ENCODE measurements around the gene ZMPSTE24.
A peak's percentile ranks its signal among the peaks of the same experiment; 100 is the strongest.
"Not testable (repeated sequence)": the region's sequence is repeated elsewhere in the genome, so short reads cannot be mapped to it uniquely, and the experiment has no call there.

Gene ZMPSTE24

DNA sequence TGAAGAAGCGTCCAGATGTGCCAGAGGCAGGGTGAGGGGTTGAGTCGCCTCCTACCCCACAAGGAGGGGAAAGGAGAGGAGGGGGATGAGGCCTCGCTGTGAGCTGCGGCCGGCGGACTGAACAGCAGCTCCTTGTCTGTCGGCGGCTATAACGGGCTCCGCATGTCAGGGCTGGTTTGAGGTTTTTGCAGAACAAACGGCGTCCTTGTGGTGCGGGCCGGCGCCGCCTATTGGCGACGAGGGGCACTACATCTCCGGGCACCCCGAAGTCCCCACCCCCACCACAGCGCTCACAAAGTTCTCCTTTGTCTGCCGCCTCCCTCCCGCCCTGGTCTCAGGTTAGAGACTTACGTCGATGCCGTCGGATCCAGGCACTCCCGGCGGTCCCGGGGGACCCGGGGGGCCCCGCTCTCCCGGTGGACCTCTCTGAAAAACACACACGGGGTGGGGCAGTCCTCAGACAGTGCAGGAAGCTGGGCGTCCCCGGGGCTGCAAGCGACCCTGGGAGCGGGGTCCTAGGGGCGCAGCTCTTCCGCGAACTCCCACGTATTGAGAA lies 57.3 kb downstream of the ZMPSTE24 start:
- no peaks in the 10 kb centered on the region for H3K36me3 Mint-ChIP-seq (ENCODE audit: low read depth)
- H3K4me3 Mint-ChIP-seq: peak overlapping the region; percentile 83
- H3K27me3 Mint-ChIP-seq: peaks cover 21% of the 10 kb centered on the region
- peak overlapping the region; percentile 36 for H3K27ac Mint-ChIP-seq
- no peaks in the 10 kb centered on the region for H3K9me3 Mint-ChIP-seq
- peaks cover 41% of the 10 kb centered on the region for H3K4me1 Mint-ChIP-seq (ENCODE audit: low read depth)

DNA sequence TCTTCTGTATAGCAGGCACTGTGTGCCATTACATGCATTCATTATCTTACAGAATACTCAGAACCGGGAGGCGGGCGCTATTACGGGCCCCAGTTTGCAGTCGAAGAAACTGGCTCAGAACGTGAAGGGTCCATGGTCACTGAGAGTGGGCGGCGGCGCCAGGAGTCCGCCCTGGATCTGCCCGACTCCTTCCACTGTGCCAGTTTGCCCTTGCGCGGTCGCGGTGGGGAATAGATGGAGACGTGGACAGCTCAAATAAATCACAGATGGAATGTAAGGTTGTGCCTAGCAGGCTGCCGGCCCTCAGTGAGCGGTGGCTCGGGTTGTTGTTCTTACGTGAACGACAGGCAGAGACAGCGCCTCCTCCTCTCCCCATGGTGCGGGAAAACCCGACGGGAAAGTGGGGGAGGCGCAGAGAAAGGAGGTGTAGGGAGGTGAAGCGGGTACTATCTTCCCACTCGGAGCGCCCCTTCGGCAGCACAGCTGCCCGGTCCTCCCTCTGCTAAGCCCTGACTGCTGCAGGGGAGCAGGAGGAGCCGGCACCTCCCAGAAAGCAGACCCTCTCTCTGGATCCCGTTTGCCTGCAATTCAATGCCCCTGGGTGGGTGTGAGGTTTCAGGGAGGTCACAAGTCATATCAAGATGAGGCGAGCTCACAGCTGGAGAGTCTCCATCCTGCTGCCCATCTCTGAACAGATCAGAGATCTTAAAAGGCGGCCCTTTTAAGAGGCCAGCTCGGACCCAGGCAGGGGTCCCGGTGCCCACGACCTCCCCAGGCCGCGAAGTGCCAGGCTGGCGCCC lies 58.0 kb downstream of the ZMPSTE24 start:
- H3K4me1 Mint-ChIP-seq (ENCODE audit: low read depth): peaks cover 41% of the 10 kb centered on the region

DNA sequence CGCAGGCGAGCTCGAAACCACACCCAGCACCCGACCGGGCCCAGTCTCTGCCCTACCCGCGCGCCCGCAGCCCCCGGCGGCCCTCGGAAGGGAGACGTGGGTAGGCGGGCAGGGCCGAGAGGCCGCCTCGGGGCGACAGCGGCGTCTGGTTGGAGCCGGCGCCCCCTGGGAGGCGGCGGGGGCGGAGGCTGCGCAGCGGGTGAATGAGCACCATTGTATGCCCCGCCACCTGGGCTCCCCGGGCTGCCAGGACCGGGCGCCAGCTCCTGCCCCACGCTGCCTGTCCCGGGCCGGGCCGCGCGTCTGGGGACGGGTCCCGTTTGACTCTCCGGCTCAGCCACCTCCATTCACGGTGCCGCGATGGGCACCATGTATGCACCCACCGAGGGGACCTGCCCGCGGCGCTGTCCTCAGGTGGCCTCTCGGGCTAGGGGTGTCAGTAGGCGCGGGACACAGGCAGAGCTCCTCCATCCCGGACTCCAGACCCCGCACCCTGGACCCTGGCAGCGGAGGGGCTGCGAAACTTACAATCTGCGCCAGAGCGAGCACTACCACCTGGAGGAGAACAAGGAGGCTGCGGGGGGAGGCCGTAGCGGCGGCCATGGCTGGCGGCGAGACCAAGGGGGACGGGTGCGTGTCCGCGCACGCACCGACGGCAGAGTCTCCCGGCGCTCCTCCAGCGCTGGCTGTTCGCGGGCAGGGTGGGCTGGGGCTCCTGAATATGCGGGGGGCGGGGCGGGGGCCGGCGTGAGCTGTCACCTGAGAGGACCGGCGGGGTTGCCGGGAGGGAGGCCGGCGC lies 58.8 kb downstream of the ZMPSTE24 start, which contains the start of gene COL9A2:
TSS of gene COL9A2 (minus strand) at position 692 of the 799 bp plus-strand sequence. CDS start at position 603, 89 bp downstream.
- Mint-ChIP-seq H3K27ac (peak within 1 kb of the TSS; percentile 23), H3K4me3 (peak within 1 kb of the TSS; percentile 83), H3K36me3 (ENCODE audit: low read depth) (no peaks in the 10 kb centered on the region), H3K9me3 (no peaks in the 10 kb centered on the region), H3K27me3 (peaks cover 21% of the 10 kb centered on the region), H3K4me1 (ENCODE audit: low read depth) (peaks cover 41% of the 10 kb centered on the region)

More for the DNA sequence above, 58.0 kb downstream of the ZMPSTE24 start:
- peaks cover 21% of the 10 kb centered on the region for H3K27me3 Mint-ChIP-seq
- H3K27ac Mint-ChIP-seq: peak overlapping the region; percentile 23
- H3K36me3 Mint-ChIP-seq (ENCODE audit: low read depth): no peaks in the 10 kb centered on the region
- peak overlapping the region; percentile 83 for H3K4me3 Mint-ChIP-seq
- H3K9me3 Mint-ChIP-seq: no peaks in the 10 kb centered on the region

DNA sequence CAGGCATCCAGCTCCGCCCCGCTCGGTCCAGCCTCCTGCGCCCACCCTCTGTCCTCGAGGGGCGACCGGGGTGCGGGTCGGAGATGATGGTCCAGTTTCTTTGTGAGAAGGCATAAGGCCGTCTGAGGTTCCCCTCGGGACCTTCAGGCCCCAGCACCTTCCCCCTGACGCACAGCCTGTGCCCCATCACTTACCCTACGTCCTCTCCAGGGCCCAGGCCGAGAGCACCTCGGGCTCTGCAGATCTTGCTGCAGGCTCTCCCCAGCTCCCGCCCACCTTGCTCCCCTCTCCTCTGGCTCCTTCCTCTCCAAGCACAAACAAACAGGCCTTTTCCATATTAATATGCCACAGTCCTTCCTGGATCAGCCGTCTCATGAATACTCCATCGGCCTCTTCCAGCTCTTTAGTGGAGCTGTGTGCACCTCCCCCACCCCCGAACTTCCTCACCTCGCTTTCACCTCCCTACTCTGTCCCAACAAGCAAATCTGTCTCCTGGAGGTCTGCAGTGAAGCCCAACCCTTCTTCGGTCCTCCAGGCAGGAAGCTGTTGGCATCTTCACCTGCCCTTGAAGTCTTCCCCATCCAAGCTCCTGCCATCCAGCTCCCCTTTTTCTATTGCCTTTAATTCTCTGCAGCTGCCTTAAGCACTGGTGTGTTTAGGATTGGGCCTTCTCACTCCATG lies 59.5 kb downstream of the ZMPSTE24 start:
- H3K27ac Mint-ChIP-seq: no peak overlapping the region
- H3K4me3 Mint-ChIP-seq: peak overlapping the region; percentile 11
- H3K4me1 Mint-ChIP-seq (ENCODE audit: low read depth): peaks cover 39% of the 10 kb centered on the region
- no peaks in the 10 kb centered on the region for H3K9me3 Mint-ChIP-seq
- no peaks in the 10 kb centered on the region for H3K36me3 Mint-ChIP-seq (ENCODE audit: low read depth)
- H3K27me3 Mint-ChIP-seq: peaks cover 21% of the 10 kb centered on the region

DNA sequence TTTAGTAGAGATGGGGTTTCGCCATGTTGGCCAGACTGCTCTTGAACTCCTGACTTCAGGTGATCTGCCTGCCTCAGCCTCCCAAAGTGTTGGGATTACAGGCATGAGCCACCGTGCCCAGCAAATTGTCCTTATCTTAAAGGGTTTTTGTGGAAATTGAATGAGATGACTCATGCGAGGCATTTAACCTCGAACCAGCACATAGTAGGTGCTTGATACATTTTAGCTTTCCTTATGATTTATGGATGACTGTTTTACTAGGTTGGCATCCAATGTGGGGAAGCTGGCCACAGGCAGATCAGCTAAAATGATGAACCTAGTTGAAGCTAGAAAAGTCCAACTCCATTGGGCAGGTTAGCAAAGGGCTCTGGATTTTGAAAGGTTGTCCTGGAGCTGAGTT lies 60.4 kb downstream of the ZMPSTE24 start:
- H3K27ac Mint-ChIP-seq: no peak overlapping the region

DNA sequence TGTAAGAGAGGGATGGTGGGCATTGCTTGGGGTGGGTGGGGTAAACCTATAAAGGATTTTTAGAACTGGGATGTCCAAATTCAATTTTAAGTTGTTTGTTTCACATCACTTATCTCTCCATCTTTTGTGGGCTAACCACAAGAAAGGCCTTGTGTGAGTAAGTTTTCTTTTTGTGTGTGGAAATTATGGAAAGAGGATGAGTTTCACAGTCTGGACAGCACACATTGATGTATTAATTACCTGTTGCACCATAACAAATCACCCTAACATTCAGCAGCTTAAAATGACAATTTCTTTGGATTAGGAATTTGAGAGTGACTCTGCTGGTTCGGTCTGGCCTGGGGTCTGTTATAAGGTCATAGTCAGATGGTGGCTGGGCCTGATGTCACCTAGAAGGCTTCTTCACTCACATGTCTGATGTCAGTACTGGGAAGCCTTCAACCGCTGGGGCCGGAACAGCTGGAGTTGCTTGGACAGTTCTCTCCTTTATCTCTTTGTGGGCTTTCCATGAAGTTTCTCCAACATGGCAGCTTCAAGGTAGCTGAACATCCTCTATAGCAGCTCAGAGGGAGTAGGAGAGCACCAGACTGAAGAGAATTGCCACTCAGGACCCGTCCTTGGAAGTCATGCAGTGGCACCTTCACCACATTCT lies 61.1 kb downstream of the ZMPSTE24 start:
- peaks cover 21% of the 10 kb centered on the region for H3K27me3 Mint-ChIP-seq
- H3K4me3 Mint-ChIP-seq: no peak overlapping the region
- no peaks in the 10 kb centered on the region for H3K36me3 Mint-ChIP-seq (ENCODE audit: low read depth)
- H3K27ac Mint-ChIP-seq: no peak overlapping the region
- H3K9me3 Mint-ChIP-seq: no peaks in the 10 kb centered on the region
- peaks cover 26% of the 10 kb centered on the region for H3K4me1 Mint-ChIP-seq (ENCODE audit: low read depth)

More for the DNA sequence above, 60.4 kb downstream of the ZMPSTE24 start:
- Mint-ChIP-seq H3K4me3 (no peak overlapping the region), H3K27me3 (peaks cover 21% of the 10 kb centered on the region), H3K36me3 (ENCODE audit: low read depth) (no peaks in the 10 kb centered on the region), H3K9me3 (no peaks in the 10 kb centered on the region), H3K4me1 (ENCODE audit: low read depth) (peaks cover 30% of the 10 kb centered on the region)

DNA sequence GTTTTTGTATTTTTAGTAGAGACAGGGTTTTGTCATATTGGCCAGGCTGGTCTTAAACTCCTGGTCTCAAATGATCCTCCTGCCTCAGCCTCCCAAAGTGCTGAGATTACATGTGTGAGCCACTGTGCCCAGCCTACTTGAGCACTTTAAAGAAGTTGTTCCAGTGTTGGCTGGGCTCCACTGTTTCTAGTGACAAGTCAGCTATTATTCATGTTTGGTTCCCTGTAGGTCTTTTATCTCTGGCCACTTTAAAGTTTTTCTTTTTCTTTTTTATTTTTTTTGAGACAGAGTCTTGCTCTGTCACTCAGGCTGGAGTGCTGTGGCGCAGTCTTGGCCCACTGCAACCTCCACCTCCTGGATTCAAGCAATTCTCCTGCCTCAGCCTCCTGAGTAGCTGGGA lies 73.4 kb downstream of the ZMPSTE24 start:
- H3K36me3 Mint-ChIP-seq (ENCODE audit: low read depth); H3K27me3 Mint-ChIP-seq; H3K9me3 Mint-ChIP-seq; H3K4me1 Mint-ChIP-seq (ENCODE audit: low read depth); H3K27ac Mint-ChIP-seq; H3K4me3 Mint-ChIP-seq: not testable (repeated sequence)

DNA sequence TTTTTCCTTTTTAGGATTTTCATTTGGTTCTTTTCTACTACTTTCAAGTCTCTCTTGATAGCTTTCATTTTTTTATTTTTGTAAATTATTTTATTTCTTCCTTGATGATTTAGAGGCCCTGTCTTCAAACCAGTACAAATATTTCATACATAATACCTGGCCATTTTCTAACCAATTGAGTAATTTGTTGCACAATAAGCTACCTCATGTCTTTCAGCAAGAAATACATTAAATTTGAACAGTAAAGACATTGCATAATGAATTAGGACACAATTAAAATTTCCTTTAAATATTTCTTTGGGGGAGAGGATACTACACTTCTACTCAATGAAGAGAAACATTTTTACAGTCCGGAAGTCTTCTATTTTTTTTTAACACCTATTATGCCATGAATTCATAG lies 74.7 kb downstream of the ZMPSTE24 start:
- Mint-ChIP-seq H3K4me3 (no peak overlapping the region), H3K27ac (no peak overlapping the region), H3K36me3 (ENCODE audit: low read depth) (no peaks in the 10 kb centered on the region), H3K4me1 (ENCODE audit: low read depth) (no peaks in the 10 kb centered on the region), H3K27me3 (no peaks in the 10 kb centered on the region), H3K9me3 (no peaks in the 10 kb centered on the region)

DNA sequence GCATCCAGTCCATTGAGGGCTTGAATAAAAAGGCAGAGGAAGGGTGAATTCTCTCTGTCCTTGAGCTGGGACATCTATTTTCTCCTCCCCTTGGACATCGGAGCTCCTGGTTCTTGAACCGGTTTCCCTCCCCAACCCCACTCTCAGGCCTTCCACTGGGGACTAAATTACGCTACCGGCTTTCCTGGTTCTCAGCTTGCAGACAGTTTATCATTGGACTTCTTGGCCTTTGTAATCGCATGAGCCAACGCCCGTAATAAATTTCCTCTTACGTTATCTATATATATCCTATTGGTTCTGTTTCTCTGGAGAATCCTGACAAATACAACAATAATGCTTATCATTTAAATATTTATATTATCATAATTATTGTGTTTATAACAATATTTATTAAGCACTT lies 79.4 kb downstream of the ZMPSTE24 start:
- Mint-ChIP-seq H3K27me3 (no peaks in the 10 kb centered on the region), H3K4me1 (ENCODE audit: low read depth) (peaks cover 32% of the 10 kb centered on the region), H3K36me3 (ENCODE audit: low read depth) (no peaks in the 10 kb centered on the region), H3K4me3 (no peak overlapping the region), H3K27ac (no peak overlapping the region), H3K9me3 (no peaks in the 10 kb centered on the region)

DNA sequence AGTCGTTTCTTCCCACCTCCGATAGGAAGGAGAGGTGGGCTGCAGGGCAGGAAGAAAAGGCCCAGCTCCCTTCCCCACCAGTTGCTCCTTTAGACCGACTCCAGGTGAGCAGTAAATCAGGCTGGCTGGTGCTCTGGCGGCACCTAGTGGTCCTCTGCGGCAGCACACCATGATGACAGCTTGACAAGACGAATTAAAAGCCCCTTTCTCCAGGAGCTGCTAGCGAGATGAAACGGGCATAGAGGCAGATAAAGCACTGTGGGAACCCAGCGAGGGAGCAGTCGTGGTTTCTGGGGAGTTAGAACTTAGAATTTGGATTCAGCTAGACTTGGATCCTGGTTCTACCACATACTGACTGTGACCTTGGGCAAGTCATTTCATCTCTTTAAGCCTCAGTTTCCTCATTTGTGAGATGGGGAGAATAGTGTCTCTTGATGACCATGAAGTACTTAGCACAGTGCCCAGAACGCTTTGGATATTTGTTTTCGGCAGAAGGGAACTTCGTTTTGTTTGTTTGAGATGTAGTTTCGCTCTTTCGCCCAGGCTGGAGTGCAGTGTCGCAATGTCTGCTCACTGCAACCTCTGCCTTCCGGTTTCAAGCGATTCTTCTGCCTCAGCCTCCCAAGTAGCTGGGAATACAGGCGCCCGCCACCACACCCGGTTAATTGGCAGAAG lies 80.8 kb downstream of the ZMPSTE24 start:
- Mint-ChIP-seq H3K27ac (no peak overlapping the region), H3K4me1 (ENCODE audit: low read depth) (peaks cover 38% of the 10 kb centered on the region), H3K27me3 (no peaks in the 10 kb centered on the region), H3K36me3 (ENCODE audit: low read depth) (no peaks in the 10 kb centered on the region), H3K9me3 (no peaks in the 10 kb centered on the region), H3K4me3 (peak overlapping the region; percentile 5)

DNA sequence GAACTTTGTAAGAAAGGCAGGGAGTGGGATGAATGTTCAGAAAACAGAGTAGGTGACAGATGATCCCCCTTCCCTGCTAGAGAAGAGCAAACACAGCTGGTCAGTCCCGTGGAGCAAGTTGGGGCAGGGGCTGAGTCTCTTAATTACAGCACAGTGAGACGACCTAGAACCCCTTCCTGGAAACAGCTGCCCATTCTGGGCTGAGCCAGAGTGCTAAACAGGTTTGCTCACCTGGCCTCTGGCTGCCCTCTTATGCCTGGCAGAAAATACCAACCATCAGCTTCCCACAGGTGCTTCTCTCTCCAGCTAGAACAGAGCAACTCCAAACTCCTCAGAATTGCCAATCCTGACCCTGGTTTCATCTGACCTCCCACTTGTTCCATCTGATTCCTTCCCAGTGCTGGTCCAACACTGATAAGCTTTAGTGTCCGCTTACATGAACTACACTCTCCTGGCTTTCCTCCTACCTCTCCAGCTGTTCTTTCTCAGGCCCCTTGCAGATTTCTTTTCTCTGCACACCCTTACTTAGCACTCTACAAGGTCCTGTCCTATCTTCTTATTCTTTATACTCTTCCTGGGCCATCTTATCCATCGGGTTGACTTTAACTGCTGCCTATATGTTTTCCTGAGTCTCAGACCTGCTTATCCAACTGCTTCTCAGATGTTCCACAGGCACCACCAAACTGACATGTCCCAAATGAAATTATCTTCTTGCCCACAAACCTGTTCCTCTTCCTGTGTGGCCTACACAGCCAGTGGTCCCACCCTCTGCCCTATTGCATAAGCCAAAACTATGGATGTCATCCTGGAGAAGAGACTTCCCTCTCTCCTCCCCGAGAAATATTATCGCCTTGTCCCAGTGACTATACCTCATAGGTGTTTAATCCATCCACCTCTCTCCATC lies 81.6 kb downstream of the ZMPSTE24 start:
- H3K9me3 Mint-ChIP-seq: no peaks in the 10 kb centered on the region
- H3K36me3 Mint-ChIP-seq (ENCODE audit: low read depth): no peaks in the 10 kb centered on the region
- H3K27ac Mint-ChIP-seq: peak overlapping the region; percentile 9
- H3K4me3 Mint-ChIP-seq: no peak overlapping the region
- peaks cover 45% of the 10 kb centered on the region for H3K4me1 Mint-ChIP-seq (ENCODE audit: low read depth)
- no peaks in the 10 kb centered on the region for H3K27me3 Mint-ChIP-seq

DNA sequence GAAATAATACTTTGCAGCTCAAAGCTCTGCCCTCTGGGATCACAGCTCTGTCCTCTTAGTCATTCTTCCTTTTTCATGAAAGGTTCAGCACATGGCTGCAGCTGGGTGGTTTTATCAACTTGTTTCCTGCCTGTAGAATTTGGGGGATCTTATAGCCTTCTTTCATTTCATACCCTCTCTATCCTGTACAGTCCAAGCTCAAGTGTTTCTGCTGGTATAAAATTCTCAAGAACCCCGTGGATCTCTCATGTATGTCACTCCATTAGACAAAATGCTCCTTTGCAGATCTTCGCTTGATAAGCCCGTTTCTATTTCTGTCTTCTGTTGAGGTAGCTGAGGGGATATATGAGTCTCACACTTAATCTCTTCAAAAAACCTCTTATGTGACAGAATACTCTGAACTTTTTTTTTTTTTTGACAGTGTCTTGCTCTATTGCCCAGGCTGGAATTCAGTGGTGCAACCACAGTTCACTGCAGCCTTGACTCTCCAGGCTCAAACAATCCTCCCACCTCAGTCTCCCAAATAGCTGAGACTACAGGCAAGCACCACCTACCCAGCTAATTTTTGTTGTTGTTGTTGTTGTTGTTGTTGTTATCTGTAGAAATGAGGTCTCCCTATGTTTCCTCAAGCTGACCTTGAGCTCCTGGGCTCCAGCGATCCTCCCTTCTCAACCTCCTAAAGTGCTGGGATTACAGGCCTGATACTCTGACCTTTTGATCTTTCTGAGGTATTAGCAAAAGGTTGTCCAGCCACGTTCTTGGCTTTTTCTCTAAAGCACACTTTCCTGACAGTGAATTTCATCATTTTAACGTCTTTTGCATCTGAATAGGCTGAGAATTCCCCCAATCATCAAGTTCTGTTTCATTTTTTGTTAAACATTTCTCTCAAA lies 83.7 kb downstream of the ZMPSTE24 start:
- Mint-ChIP-seq H3K27ac (peak overlapping the region; percentile 64), H3K4me1 (ENCODE audit: low read depth) (peaks cover 54% of the 10 kb centered on the region), H3K4me3 (peak overlapping the region; percentile 4)

More for the DNA sequence above, 83.7 kb downstream of the ZMPSTE24 start:
- Mint-ChIP-seq H3K36me3 (ENCODE audit: low read depth) (no peaks in the 10 kb centered on the region), H3K9me3 (no peaks in the 10 kb centered on the region), H3K27me3 (no peaks in the 10 kb centered on the region)

Data from stimulated activated naive CD8-positive, alpha-beta T cell treated with anti-CD3 and anti-CD28 coated beads, Interleukin-15, Interleukin-2, amounts not matched to agents 100 ng/mL and 50 ng/mL, for 24 hours (primary cell).